Stomach (tissue), 9 donors: Measurements from ENCODE around the gene IRS2. TPM values are rescaled to one million over a fixed set of nuclear protein-coding genes. Genes with fewer than 3 reads are reported as not detected.

Source experiments
- DNase-seq, 2 donors: peaks; one replicate each; pipeline versions ENCODE4 v3.0.0 to v3.0.0-alpha.2; 2013 to 2019
- H3K27ac ChIP-seq, 5 donors: fragments of 200-600 bp in 4 of 5; sonication (generic) in 4 of 5; one replicate each; pipeline ENCODE4 v1.5.1; 2013 to 2019; ENCODE audit warnings: mild to moderate bottlenecking in 1 of 5, moderate library complexity in 1 of 5
- H3K27me3 ChIP-seq, 3 donors: fragments of 200-600 bp; sonication (generic); one replicate each; pipeline ENCODE4 v1.5.1; 2017 to 2019; ENCODE audit warnings: mixed run types in 1 of 3
- H3K36me3 ChIP-seq, 4 donors: fragments of 200-600 bp; sonication (generic); 1 replicate in 3 of 4; 2 replicates in 1 of 4; pipeline ENCODE4 v1.5.1; 2016 to 2019
- H3K4me1 ChIP-seq, 4 donors: fragments of 200-600 bp; sonication (generic); one replicate each; pipeline ENCODE4 v1.5.1; 2016 to 2019
- H3K4me3 ChIP-seq, 4 donors: fragments of 200-600 bp; sonication (generic) in 3 of 4; one replicate each; pipeline ENCODE4 v1.5.1; 2016 to 2019; ENCODE audit warnings: mild to moderate bottlenecking in 1 of 4
- H3K9me3 ChIP-seq, 4 donors: fragments of 200-600 bp; sonication (generic); one replicate each; pipeline ENCODE4 v1.5.1; 2016 to 2019
- EP300 ChIP-seq: sonication (generic); formaldehyde crosslinking; IDR thresholded peaks from one replicate; pipeline ENCODE4 v1.6.1; 2017; ENCODE audit warnings: antibody characterized with exemption
- POLR2A ChIP-seq, 4 donors: fragments of 450-650 bp; IDR thresholded peaks; one replicate each; pipeline ENCODE4 v1.6.1; 2016; ENCODE audit warnings: antibody characterized with exemption in 4 of 4, control low read depth in 2 of 4, mild to moderate bottlenecking in 1 of 4, moderate library complexity in 1 of 4
- POLR2AphosphoS5 ChIP-seq, 3 donors: sonication (generic); formaldehyde crosslinking; IDR thresholded peaks; one replicate each; pipeline ENCODE4 v1.6.1; 2016; ENCODE audit warnings: antibody characterized with exemption in 3 of 3
- WGBS, 5 donors: extraction: QIAGEN DNeasy Blood & Tissue Kit in 3 of 5; methylation state at CpG; one replicate each; pipeline versions ENCODE4 v1.1.5 to v1.1.7; 2013 to 2018; 5-methylcytosine and 5-hydroxymethylcytosine counted together
- intact Hi-C: fragments of 100-400 bp; cut with DNase I; formaldehyde crosslinking; loops from one replicate; pipeline ENCODE4 v1.15.1; 2023; ENCODE audit warnings: low total_unique reads
- polyA plus RNA-seq, 3 donors: library from polyadenylated mRNA; stranded (reverse); fragments of 200-250 nt; gene quantifications; one replicate each; pipeline ENCODE4 v1.2.3, GENCODE V29; 2013
- total RNA-seq, 5 donors: library from RNA; depleted of rRNA; stranded (reverse); fragments of >200 nt; gene quantifications; one replicate each; pipeline versions ENCODE4 v1.1.0 to v1.2.3, GENCODE V29; 2014 to 2016
- TF ChIP-seq, protein P1 (sequence below), 7 experiments: fragments of 450-650 bp in 4 of 7; fragments of 200-600 bp in 3 of 7; sonication (generic) in 3 of 7; IDR thresholded peaks; one replicate each; pipeline ENCODE4 v1.5.1; 2016 to 2019; ENCODE audit warnings: antibody characterized with exemption in 7 of 7, control low read depth in 2 of 7, mild to moderate bottlenecking in 1 of 7
- donor health status: healthy with polysubstance abuse.
- donor health status: Bipolar disorder and iron deficiency.
- donor health status: healthy.

The IRS2 gene
- total and polyA plus RNA-seq, 8 donors: 2.7 to 24.1 (median 11.4) TPM

- WGBS, 5 donors: 82 to 94% (median 90%) methylated on average over 7 of the region's 7 CpGs
- peaks cover 0 to 15% (median 0%) of the 10 kb centered on the region in 3 donors for H3K27me3 ChIP-seq
- H3K9me3 ChIP-seq: no peaks in the 10 kb centered on the region
- H3K4me3 ChIP-seq: no peak overlapping the region
- no peak overlapping the region for H3K27ac ChIP-seq
- H3K36me3 ChIP-seq: no peaks in the 10 kb centered on the region
- TF ChIP-seq POLR2AphosphoS5 (IDR thresholded peaks at IDR 0.05) (no peak), POLR2A (IDR thresholded peaks at IDR 0.05) (no peak), EP300 (no peak)
- TF ChIP-seq, protein P1, sequence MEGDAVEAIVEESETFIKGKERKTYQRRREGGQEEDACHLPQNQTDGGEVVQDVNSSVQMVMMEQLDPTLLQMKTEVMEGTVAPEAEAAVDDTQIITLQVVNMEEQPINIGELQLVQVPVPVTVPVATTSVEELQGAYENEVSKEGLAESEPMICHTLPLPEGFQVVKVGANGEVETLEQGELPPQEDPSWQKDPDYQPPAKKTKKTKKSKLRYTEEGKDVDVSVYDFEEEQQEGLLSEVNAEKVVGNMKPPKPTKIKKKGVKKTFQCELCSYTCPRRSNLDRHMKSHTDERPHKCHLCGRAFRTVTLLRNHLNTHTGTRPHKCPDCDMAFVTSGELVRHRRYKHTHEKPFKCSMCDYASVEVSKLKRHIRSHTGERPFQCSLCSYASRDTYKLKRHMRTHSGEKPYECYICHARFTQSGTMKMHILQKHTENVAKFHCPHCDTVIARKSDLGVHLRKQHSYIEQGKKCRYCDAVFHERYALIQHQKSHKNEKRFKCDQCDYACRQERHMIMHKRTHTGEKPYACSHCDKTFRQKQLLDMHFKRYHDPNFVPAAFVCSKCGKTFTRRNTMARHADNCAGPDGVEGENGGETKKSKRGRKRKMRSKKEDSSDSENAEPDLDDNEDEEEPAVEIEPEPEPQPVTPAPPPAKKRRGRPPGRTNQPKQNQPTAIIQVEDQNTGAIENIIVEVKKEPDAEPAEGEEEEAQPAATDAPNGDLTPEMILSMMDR (IDR thresholded peaks at IDR 0.05): no peak
- intact Hi-C loops: no loop called here
- peak in 1 of 2 donors; percentile 41 for DNase-seq
- peaks cover 0 to 11% (median 3%) of the 10 kb centered on the region in 4 donors for H3K4me1 ChIP-seq
These were observed 60.3 kb downstream of the IRS2 start for GRCh38 chr13:109725995-109726637.

- TF ChIP-seq, protein P1 (IDR thresholded peaks at IDR 0.05): no peak
- Histone ChIP-seq H3K27ac (no peak overlapping the region), H3K4me1 (peaks cover 0 to 11% (median 3%) of the 10 kb centered on the region in 4 donors), H3K27me3 (peaks cover 0 to 15% (median 0%) of the 10 kb centered on the region in 3 donors), H3K36me3 (no peaks in the 10 kb centered on the region), H3K9me3 (no peaks in the 10 kb centered on the region), H3K4me3 (no peak overlapping the region)
- intact Hi-C loops: no loop called here
- no peak for DNase-seq
- WGBS, 5 donors: 35 to 53% (median 41%) methylated on average over 4 of the region's 4 CpGs
These were observed 61.1 kb downstream of the IRS2 start for GRCh38 chr13:109725297-109725696.

DNA sequence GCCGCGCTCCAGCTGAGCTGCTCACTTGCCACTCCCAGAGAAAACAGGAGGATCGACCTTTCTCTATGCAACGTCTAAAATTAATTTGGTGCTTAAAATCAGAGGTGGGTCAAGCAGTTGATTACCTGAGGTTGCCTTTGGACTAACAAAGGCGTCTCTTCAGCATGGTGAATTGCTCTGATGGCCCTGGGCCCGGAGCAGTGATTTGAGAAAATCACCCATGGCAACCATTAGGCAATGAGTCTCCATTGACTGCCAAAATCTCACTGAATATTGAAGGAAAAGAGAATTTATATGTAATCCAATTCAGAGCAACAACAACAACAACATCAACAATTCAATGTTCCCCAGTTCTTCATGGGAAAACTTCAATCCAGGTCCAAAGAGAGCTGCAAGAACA lies 61.8 kb downstream of the IRS2 start:
- H3K36me3 ChIP-seq: no peaks in the 10 kb centered on the region
- no peak overlapping the region for H3K4me3 ChIP-seq
- no peak overlapping the region for H3K27ac ChIP-seq
- no peaks in the 10 kb centered on the region for H3K9me3 ChIP-seq
- TF ChIP-seq POLR2A (IDR thresholded peaks at IDR 0.05) (no peak), POLR2AphosphoS5 (IDR thresholded peaks at IDR 0.05) (no peak), EP300 (no peak)
- TF ChIP-seq, protein P1 (IDR thresholded peaks at IDR 0.05): no peak
- intact Hi-C loops: no loop called here
- WGBS, 5 donors: 87 to 94% (median 90%) methylated on average over 6 of the region's 6 CpGs
- H3K27me3 ChIP-seq: peaks cover 0 to 9% (median 0%) of the 10 kb centered on the region in 3 donors
- peaks cover 0 to 9% (median 3%) of the 10 kb centered on the region in 4 donors for H3K4me1 ChIP-seq
- no peak for DNase-seq

GRCh38 chr13:109723046-109723445 lies 63.3 kb downstream of the IRS2 start:
- no peaks in the 10 kb centered on the region for H3K9me3 ChIP-seq
- no peak overlapping the region for H3K27ac ChIP-seq
- DNase-seq: no peak
- TF ChIP-seq, protein P1 (IDR thresholded peaks at IDR 0.05): no peak
- TF ChIP-seq EP300 (no peak), POLR2AphosphoS5 (IDR thresholded peaks at IDR 0.05) (no peak), POLR2A (IDR thresholded peaks at IDR 0.05) (no peak)
- H3K36me3 ChIP-seq: no peaks in the 10 kb centered on the region
- intact Hi-C loops: no loop called here
- WGBS, 5 donors: 58 to 79% (median 61%) methylated on average over 3 of the region's 3 CpGs
- H3K4me3 ChIP-seq: no peak overlapping the region
- no peaks in the 10 kb centered on the region for H3K4me1 ChIP-seq
- no peaks in the 10 kb centered on the region for H3K27me3 ChIP-seq
